Activated CD4-positive, alpha-beta T cell treated with anti-CD3 and anti-CD28 coated beads, Interleukin-2, amount 10 ng/mL, durations not matched to agents 7 days and 5 days (primary cell): ENCODE measurements around the gene VEPH1. TPM values are rescaled to one million over a fixed set of nuclear protein-coding genes. Genes with fewer than 3 reads are reported as not detected.

Source experiments
- CTCF ChIA-PET: fragments of 350-600 bp; sonication (Branson Sonifier 250); formaldehyde crosslinking; loops from one replicate; lab custom pipeline; 2021; ENCODE audit warnings: antibody characterized with exemption; lab: Charles Lee
- POLR2A ChIA-PET: fragments of 350-600 bp; sonication (Branson Sonifier 250); formaldehyde crosslinking; loops from one replicate; lab custom pipeline; 2021; ENCODE audit warnings: antibody characterized with exemption; lab: Charles Lee
- DNase-seq: peaks from one replicate; pipeline ENCODE4 v3.0.0-alpha.2; 2020
- H3K27ac Mint-ChIP-seq: one replicate; pipeline ENCODE4 v1.8.0; 2021; ENCODE audit warnings: mild to moderate bottlenecking, moderate library complexity, mixed read lengths
- H3K27me3 Mint-ChIP-seq: one replicate; pipeline ENCODE4 v1.8.0; 2021; ENCODE audit warnings: mixed read lengths
- H3K36me3 Mint-ChIP-seq: one replicate; pipeline ENCODE4 v1.8.0; 2021; ENCODE audit warnings: low read depth, mixed read lengths
- H3K4me1 Mint-ChIP-seq: one replicate; pipeline ENCODE4 v1.8.0; 2021; ENCODE audit warnings: mixed read lengths
- H3K4me3 Mint-ChIP-seq: one replicate; pipeline ENCODE4 v1.8.0; 2021; ENCODE audit warnings: mild to moderate bottlenecking, moderate library complexity, mixed read lengths
- H3K9me3 Mint-ChIP-seq: one replicate; pipeline ENCODE4 v1.8.0; 2021; ENCODE audit warnings: mixed read lengths
- total RNA-seq, 2 experiments: library from RNA; stranded (reverse); gene quantifications; one replicate each; pipeline ENCODE4 v1.2.3, GENCODE V29; 2021

The VEPH1 gene
- total RNA-seq, 2 experiments from 2014 or later = not detected

DNA sequence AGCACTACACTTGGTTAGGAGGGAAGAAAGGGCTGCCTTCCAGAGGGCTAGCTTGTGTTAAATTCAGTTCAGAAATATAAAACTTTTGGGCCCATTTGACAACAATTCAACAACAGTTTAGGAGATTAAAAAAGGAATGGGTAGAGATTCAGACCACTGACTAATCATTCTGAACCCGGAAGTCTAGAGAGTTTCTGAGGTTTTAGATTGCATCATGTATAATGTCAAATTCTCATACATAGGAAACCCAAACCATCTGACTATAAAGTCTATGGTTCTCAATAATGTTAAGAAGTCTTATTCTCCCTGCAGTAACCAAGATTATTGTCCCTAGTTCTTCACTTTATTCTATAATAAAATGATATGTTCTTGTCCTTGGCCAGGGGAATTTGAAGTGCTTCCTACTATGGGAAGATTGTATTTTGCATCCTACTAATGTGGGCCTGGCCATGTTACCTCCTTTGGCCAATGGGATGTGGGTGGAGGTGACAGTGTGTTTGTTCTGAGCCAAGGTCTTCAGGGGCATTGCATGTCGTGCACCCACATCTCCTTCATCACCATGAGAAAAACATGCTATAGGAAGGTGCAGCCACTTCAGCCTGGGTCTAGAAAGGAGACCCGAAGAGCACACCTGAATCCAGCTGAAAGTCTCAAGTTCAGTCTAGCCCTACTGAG lies 276.9 kb downstream of the VEPH1 start:
- POLR2A ChIA-PET = no interaction called here
- no peak overlapping the region for H3K4me3 Mint-ChIP-seq

DNA sequence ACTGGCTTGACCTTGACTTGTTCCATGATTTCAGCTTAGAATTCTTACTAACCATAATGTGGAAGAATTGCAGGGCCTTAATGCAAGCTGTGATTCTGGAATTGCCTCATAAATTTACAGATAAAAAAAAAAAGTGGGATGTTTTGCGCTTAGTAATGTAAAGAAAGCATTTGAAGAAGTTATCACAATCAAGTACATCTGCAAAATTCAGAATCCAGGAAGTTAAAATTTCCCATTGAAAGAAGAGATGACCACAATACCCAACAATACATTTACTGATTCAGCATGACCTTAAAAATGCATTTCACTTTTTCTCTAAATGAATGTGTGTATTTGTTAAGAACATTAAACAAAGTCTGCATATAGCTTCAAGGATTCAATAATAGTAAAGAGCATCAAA lies 278.2 kb downstream of the VEPH1 start:
- Mint-ChIP-seq H3K27me3 (peaks cover 2% of the 10 kb centered on the region), H3K36me3 (peaks cover 4% of the 10 kb centered on the region), H3K4me3 (no peak overlapping the region), H3K9me3 (no peaks in the 10 kb centered on the region), H3K27ac (no peak overlapping the region), H3K4me1 (peaks cover 14% of the 10 kb centered on the region)
- POLR2A ChIA-PET = no interaction called here
- DNase-seq = no peak
- CTCF ChIA-PET = no interaction called here

More for the DNA sequence above, 276.9 kb downstream of the VEPH1 start:
- Mint-ChIP-seq H3K27ac (no peak overlapping the region), H3K36me3 (peaks cover 4% of the 10 kb centered on the region), H3K4me1 (peaks cover 14% of the 10 kb centered on the region), H3K9me3 (no peaks in the 10 kb centered on the region), H3K27me3 (peaks cover 2% of the 10 kb centered on the region)
- DNase-seq = no peak
- CTCF ChIA-PET = no interaction called here

DNA sequence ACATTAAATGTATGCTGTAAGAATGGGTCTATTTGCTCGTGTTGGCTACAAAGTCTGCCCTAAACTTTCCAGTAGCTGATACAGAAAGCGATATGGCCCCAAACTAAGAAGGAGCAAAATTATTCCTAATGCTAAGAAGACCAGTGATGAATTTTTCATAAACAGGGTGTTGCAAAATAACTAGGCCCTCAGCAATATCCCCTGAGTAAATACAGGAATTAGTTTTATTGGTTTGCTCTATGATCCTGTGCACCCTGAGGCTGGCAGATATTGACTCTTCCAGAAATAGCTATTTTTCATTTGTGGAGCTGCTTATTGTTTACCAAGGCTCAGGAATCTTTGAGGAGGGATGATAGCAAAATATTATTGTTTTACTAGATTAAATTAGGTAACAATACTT lies 282.3 kb downstream of the VEPH1 start:
- H3K36me3 Mint-ChIP-seq = peaks cover 4% of the 10 kb centered on the region
- CTCF ChIA-PET = interaction anchor here (0.6 to 1.7 kb wide), 2 partner anchors 8 to 58 kb away, joined by 3 to 4 read pairs; no protein-coding TSS in a partner anchor
- H3K4me1 Mint-ChIP-seq = peaks cover 10% of the 10 kb centered on the region
- POLR2A ChIA-PET = no interaction called here
- H3K27me3 Mint-ChIP-seq = peaks cover 2% of the 10 kb centered on the region
- H3K9me3 Mint-ChIP-seq = no peaks in the 10 kb centered on the region
- H3K27ac Mint-ChIP-seq = no peak overlapping the region
- DNase-seq = no peak
- H3K4me3 Mint-ChIP-seq = no peak overlapping the region

DNA sequence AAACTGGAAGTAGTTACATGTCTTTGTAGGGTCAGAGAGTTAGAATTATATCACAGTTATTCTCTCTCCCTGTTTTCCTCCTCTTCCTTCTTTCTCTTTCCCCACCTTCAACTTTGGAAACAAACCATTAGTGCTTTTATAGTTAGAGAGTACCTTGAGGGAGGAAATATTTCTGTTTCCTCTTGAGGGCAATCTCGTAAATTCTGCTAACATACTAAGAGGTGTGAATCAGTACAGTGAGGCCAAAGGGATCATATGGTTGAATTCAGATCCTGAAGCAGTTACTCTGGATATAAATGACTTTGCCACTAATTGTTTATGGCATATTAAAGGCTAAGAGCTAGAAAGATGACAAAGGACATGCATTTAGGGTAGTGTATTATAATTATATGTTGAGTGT lies 283.0 kb downstream of the VEPH1 start:
- H3K4me3 Mint-ChIP-seq = no peak overlapping the region
- no peak for DNase-seq
- peaks cover 2% of the 10 kb centered on the region for H3K27me3 Mint-ChIP-seq
- peaks cover 3% of the 10 kb centered on the region for H3K36me3 Mint-ChIP-seq
- ChIA-PET CTCF (interaction anchor here (1.7 kb wide), 1 partner anchor 9 kb away, joined by 4 read pairs; no protein-coding TSS in a partner anchor), POLR2A (no interaction called here)
- H3K9me3 Mint-ChIP-seq = no peaks in the 10 kb centered on the region
- no peak overlapping the region for H3K27ac Mint-ChIP-seq
- peaks cover 3% of the 10 kb centered on the region for H3K4me1 Mint-ChIP-seq

DNA sequence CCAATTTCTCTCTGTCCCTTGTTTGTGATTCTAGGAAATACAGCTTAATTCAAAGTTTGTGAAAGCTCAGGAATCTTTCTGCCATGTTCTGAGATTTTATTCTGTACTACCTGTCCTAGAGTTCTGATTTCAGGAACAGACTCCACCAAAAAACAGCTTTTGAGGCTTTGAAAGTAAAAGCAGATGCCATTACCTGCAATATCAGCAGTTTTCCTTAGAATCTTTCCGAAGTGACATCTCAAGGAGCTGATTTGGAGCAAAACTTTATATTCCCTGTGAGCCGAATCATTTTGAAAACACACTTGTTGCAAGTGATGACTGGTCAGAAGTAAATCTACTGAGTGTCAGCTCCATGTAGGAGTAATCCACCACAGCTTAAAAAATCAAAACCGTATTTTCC lies 284.0 kb downstream of the VEPH1 start:
- CTCF ChIA-PET = no interaction called here
- no peaks in the 10 kb centered on the region for H3K4me1 Mint-ChIP-seq
- no peak for DNase-seq
- no peak overlapping the region for H3K27ac Mint-ChIP-seq
- H3K36me3 Mint-ChIP-seq = no peaks in the 10 kb centered on the region
- POLR2A ChIA-PET = no interaction called here
- H3K27me3 Mint-ChIP-seq = peaks cover 2% of the 10 kb centered on the region
- no peaks in the 10 kb centered on the region for H3K9me3 Mint-ChIP-seq
- H3K4me3 Mint-ChIP-seq = no peak overlapping the region

Other genes starting within 250 kb of the VEPH1 start
- under 1 TPM in 1 of 2 experiments, not detected in 1; 0.40 TPM for gene PTX3, start 66.6 kb downstream of the VEPH1 start, total RNA-seq